PC-3 (cell line): ENCODE measurements around the gene OR5AN1. TPM values are rescaled to one million over a fixed set of nuclear protein-coding genes. Genes with fewer than 3 reads are reported as not detected.
"Not testable (repeated sequence)": the region's sequence is repeated elsewhere in the genome, so short reads cannot be mapped to it uniquely, and the experiment has no call there.

ENCODE experiments used
- ATAC-seq: fragments of 200-7000 bp; cut with Tn5 transposase; 2 replicates; pipeline ENCODE4 v1.9.1; 2020; ENCODE audit warnings: mild to moderate bottlenecking, moderate library complexity
- BruUV-seq: library from RNA; stranded (reverse); fragments of 400-500 nt; replicated peaks from 2 replicates; lab custom pipeline; 2021; lab: Mats Ljungman, UMichigan
- CTCF ChIA-PET: fragments of 300-600 bp; sonication (Branson Sonifier 250); formaldehyde crosslinking; loops from one replicate; lab custom pipeline; 2022; ENCODE audit warnings: antibody characterized with exemption; lab: Charles Lee
- POLR2A ChIA-PET: fragments of 300-600 bp; sonication (Branson Sonifier 250); formaldehyde crosslinking; loops from one replicate; lab custom pipeline; 2022; ENCODE audit warnings: antibody characterized with exemption; ENCODE audit not compliant: unreplicated experiment; lab: Charles Lee
- DNase-seq: peaks from one replicate; pipeline ENCODE4 v3.0.0-alpha.2; 2015
- H2AFZ ChIP-seq: fragments of 300-600 bp; sonication (generic); 2 replicates; pipeline ENCODE4 v1.6.0; 2016; ENCODE audit warnings: antibody characterized with exemption, low read length
- H3F3A ChIP-seq: fragments of 300-600 bp; sonication (generic); one replicate; pipeline ENCODE4 v1.6.0; 2017; ENCODE audit warnings: antibody characterized with exemption, low read length, control low read depth, mild to moderate bottlenecking; ENCODE audit not compliant: unreplicated experiment
- H3K27ac ChIP-seq: fragments of 300-600 bp; sonication (generic); 2 replicates; pipeline ENCODE4 v1.5.1; 2016; ENCODE audit warnings: mild to moderate bottlenecking, low read length
- H3K27me3 ChIP-seq: fragments of 300-600 bp; sonication (generic); 2 replicates; pipeline ENCODE4 v1.6.1; 2016; ENCODE audit warnings: low read length, mixed read lengths
- H3K36me3 ChIP-seq: fragments of 300-600 bp; sonication (generic); 2 replicates; pipeline ENCODE4 v1.6.1; 2016; ENCODE audit warnings: low read depth, mixed run types, low read length, mixed read lengths
- H3K4me1 ChIP-seq: fragments of 300-600 bp; sonication (generic); 2 replicates; pipeline ENCODE4 v1.5.1; 2016; ENCODE audit warnings: low read length; ENCODE audit not compliant: insufficient read depth
- H3K4me2 ChIP-seq: fragments of 300-600 bp; sonication (generic); 2 replicates; pipeline ENCODE4 v1.6.0; 2016; ENCODE audit warnings: low read length
- H3K4me3 ChIP-seq: fragments of 300-600 bp; sonication (generic); 2 replicates; pipeline ENCODE4 v1.5.1; 2016; ENCODE audit warnings: mild to moderate bottlenecking, low read length, mixed read lengths
- H3K79me2 ChIP-seq: fragments of 300-600 bp; sonication (generic); 2 replicates; pipeline ENCODE4 v1.6.1; 2017; ENCODE audit warnings: low read length, mixed read lengths
- H3K9ac ChIP-seq: fragments of 300-600 bp; sonication (generic); 2 replicates; pipeline ENCODE4 v1.6.0; 2016; ENCODE audit warnings: mild to moderate bottlenecking, low read length
- H3K9me2 ChIP-seq: fragments of 300-600 bp; sonication (generic); replicated peaks from 2 replicates; pipeline ENCODE4 v1.6.1; 2016; ENCODE audit warnings: mixed run types, low read length, mixed read lengths
- H3K9me3 ChIP-seq: fragments of 300-600 bp; sonication (generic); 2 replicates; pipeline ENCODE4 v1.6.1; 2016; ENCODE audit warnings: low read length, mixed read lengths
- H4K20me1 ChIP-seq: fragments of 300-600 bp; sonication (generic); 2 replicates; pipeline ENCODE4 v1.6.1; 2016; ENCODE audit warnings: low read length, mixed read lengths
- EZH2 ChIP-seq: fragments of 300-600 bp; sonication (generic); IDR thresholded peaks from one replicate; pipeline ENCODE4 v1.6.1; 2017; ENCODE audit warnings: antibody characterized with exemption, mild to moderate bottlenecking, low read length; ENCODE audit not compliant: unreplicated experiment
- EZH2phosphoT487 ChIP-seq: fragments of 300-600 bp; sonication (generic); IDR thresholded peaks from 2 replicates; pipeline ENCODE4 v1.6.1; 2018; ENCODE audit warnings: mild to moderate bottlenecking, antibody characterized with exemption, low read length, borderline replicate concordance
- intact Hi-C: fragments of 100-400 bp; cut with micrococcal nuclease; formaldehyde crosslinking; loops from 2 replicates; pipeline ENCODE4 v1.9.0; 2023
- total RNA-seq: library from RNA; depleted of rRNA; stranded (reverse); fragments of >200 nt; gene quantifications from 2 replicates; pipeline ENCODE4 v1.2.3, GENCODE V29; 2014
- TF ChIP-seq, protein P1 (sequence below): fragments of 300-600 bp; sonication (generic); conservative IDR thresholded peaks from 2 replicates; pipeline ENCODE4 v1.5.1; 2017; ENCODE audit warnings: antibody characterized with exemption, low read depth, mild to moderate bottlenecking, low read length

The OR5AN1 gene
- total RNA-seq, 1 experiment from 2014 or later: not detected

DNA sequence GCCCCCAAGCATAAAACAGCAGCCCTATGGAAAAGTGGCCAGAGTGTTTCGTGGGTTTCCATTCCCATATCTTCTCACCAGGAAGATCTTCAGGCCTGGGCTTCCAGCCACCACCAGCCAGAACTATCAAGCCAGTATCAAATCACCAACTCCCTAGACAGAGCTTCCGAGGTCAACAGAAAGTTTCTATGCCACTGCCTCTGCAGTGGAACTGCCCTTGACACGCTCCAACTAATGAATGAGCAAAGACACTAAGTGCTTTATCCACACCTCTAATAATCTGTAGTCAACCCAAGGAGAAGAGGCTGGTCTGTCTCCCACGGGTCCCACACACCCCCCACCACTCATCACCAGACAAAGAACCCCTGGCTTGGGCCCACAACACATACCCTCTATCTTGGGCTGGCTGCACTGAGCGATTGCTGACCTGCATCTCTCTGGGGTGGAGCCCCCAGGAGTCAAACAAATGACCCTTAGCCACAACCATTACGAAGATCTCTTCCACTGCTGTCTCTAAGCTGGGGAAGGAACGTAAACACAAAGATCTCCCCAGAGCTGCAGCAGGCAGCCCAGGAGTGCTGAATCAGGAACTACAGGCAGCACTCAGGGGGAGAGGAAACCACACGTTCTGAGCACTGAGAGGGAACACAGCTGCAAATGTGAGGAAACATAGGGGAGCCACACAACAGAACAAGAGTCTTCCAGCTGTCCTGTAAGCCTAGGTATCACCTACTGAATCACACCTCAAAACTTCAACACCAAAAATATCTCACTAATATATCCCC is 9.7 kb downstream of the OR5AN1 start:
- BruUV-seq: no TSS peak
- peaks cover 11% of the 10 kb centered on the region for H3K9me3 ChIP-seq
- H4K20me1 ChIP-seq: no peaks in the 10 kb centered on the region
- no peaks in the 10 kb centered on the region for H3F3A ChIP-seq
- no peaks in the 10 kb centered on the region for H3K9me2 ChIP-seq
- ChIA-PET POLR2A (no interaction called here), CTCF (no interaction called here)
- no peak overlapping the region for H3K4me3 ChIP-seq
- H3K4me1 ChIP-seq: no peaks in the 10 kb centered on the region
- H3K79me2 ChIP-seq: no peaks in the 10 kb centered on the region
- TF ChIP-seq, protein P1, sequence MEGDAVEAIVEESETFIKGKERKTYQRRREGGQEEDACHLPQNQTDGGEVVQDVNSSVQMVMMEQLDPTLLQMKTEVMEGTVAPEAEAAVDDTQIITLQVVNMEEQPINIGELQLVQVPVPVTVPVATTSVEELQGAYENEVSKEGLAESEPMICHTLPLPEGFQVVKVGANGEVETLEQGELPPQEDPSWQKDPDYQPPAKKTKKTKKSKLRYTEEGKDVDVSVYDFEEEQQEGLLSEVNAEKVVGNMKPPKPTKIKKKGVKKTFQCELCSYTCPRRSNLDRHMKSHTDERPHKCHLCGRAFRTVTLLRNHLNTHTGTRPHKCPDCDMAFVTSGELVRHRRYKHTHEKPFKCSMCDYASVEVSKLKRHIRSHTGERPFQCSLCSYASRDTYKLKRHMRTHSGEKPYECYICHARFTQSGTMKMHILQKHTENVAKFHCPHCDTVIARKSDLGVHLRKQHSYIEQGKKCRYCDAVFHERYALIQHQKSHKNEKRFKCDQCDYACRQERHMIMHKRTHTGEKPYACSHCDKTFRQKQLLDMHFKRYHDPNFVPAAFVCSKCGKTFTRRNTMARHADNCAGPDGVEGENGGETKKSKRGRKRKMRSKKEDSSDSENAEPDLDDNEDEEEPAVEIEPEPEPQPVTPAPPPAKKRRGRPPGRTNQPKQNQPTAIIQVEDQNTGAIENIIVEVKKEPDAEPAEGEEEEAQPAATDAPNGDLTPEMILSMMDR: no peak
- TF ChIP-seq EZH2 (no peak), EZH2phosphoT487 (no peak)
- no peak overlapping the region for H2AFZ ChIP-seq
- intact Hi-C loops: no loop called here
- no peaks in the 10 kb centered on the region for H3K27me3 ChIP-seq
- no peak overlapping the region for H3K27ac ChIP-seq
- H3K9ac ChIP-seq: no peak overlapping the region
- ATAC-seq (no peak), DNase-seq (no peak)
- no peaks in the 10 kb centered on the region for H3K36me3 ChIP-seq
- no peak overlapping the region for H3K4me2 ChIP-seq

DNA sequence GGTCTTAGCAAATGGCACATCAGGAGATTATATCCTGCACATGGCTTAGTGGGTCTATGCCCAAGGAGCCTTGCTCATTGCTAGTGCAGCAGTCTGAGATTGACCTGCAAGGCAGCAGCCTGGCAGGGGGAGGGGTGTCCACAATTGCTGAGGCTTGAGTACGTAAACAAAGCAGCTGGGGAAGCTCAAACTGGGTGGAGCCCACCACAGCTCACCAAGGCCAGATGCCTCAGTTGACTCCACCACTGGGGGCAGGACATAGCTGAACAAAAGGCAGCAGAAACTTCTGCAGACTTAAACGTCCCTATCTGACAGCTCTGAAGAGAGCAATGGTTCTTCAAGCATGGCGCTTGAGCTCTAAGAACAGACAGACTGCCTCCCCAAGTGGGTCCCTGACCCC is 13.6 kb downstream of the OR5AN1 start:
- BruUV-seq, H2AFZ ChIP-seq, H3F3A ChIP-seq, H3K4me2 ChIP-seq, H3K9ac ChIP-seq, H3K4me1 ChIP-seq, H3K4me3 ChIP-seq, H3K79me2 ChIP-seq, intact Hi-C loops, H3K36me3 ChIP-seq, DNase-seq, CTCF ChIA-PET, POLR2A ChIA-PET, H4K20me1 ChIP-seq, H3K27ac ChIP-seq, H3K9me2 ChIP-seq, ATAC-seq, H3K27me3 ChIP-seq: not testable (repeated sequence)
- peaks cover 11% of the 10 kb centered on the region for H3K9me3 ChIP-seq

DNA sequence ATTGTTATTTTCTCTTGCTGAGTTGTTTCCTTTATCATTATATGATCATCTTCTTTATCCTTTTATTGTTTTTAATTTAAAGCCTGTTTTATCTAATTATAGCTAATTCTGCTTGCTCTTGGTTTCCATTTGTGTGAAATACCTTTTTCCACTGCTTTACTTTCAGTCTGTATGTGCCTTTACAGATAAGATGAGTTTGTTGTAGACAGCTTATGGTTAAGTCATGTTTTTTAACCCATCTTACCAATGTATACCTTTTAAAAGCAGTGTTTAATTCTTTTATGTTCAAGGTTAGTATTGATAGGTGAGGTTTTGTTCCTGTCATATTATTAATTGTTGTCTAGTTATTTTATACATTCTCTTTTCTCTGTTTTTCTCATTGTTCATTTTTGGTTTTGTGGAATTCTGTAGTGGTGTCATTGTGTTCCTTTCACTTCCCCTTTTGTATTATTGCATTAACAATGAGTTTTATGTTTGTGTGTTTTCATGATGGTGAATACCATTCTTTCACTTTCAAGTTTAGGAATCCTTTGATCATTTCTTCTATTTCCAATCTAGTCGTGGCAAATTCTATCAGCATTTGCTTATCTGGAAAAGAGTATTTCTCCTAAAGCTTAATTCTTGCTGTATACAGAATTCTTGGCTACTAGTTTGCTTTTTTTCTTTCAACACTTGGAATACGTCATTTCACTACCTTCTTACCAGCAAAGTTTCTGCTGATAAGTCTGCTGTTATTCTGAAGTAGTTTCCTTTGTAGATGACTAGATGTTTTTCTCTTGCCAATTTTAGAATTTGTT is 21.8 kb downstream of the OR5AN1 start:
- H3K4me3 ChIP-seq: no peak overlapping the region
- no peaks in the 10 kb centered on the region for H3F3A ChIP-seq
- H3K9me2 ChIP-seq: no peaks in the 10 kb centered on the region
- H3K79me2 ChIP-seq: no peaks in the 10 kb centered on the region
- TF ChIP-seq, protein P1: no peak
- TF ChIP-seq EZH2phosphoT487: no peak
- intact Hi-C loops: no loop called here
- no peak overlapping the region for H3K4me2 ChIP-seq
- no peaks in the 10 kb centered on the region for H3K4me1 ChIP-seq
- no peaks in the 10 kb centered on the region for H3K9me3 ChIP-seq
- no peak overlapping the region for H3K27ac ChIP-seq
- no peaks in the 10 kb centered on the region for H3K27me3 ChIP-seq
- no peaks in the 10 kb centered on the region for H4K20me1 ChIP-seq
- no peak overlapping the region for H2AFZ ChIP-seq
- CTCF ChIA-PET: no interaction called here
- ATAC-seq (no peak), DNase-seq (no peak)
- no peaks in the 10 kb centered on the region for H3K36me3 ChIP-seq
- BruUV-seq: no TSS peak
- POLR2A ChIA-PET: no interaction called here
- H3K9ac ChIP-seq: no peak overlapping the region
